ENCODE measurements around the gene MYCBP. TPM values are rescaled to one million over a fixed set of nuclear protein-coding genes. Genes with fewer than 3 reads are reported as not detected.
A peak's percentile ranks its signal among the peaks of the same experiment; 100 is the strongest.

The MYCBP gene
- total and polyA plus RNA-seq, 2 of the 13 experiments (the other 11 are each of a cell fraction or from before 2014, with no cell fraction given): 11.4 to 30.4 TPM

- TF ChIP-seq ZNF616 (CRISPR knock-in tag; IDR thresholded peaks at IDR 0.05; ENCODE audit: low read depth) (no peak), SMARCE1 (IDR thresholded peaks at IDR 0.05; ENCODE audit: borderline replicate concordance) (no peak)
Observed at GRCh38 chr1:38826262-38826661, 46.9 kb downstream of the MYCBP start (continued).

- WGBS (ENCODE audit: low lambda C conversion rate): 0% methylated on average over 1 of the region's 1 CpG
Observed at GRCh38 chr1:38820860-38821259, 52.3 kb downstream of the MYCBP start.

More at GRCh38 chr1:38820860-38821259, 52.3 kb downstream of the MYCBP start:
- intact Hi-C loops (cut with micrococcal nuclease; ENCODE audit: unreplicated experiment) (no loop called here), in situ Hi-C loops (cut with HindIII; ENCODE audit: extremely low pct_ligation_motif_present, low pct_unique_long_range_greater_than_20kb) (no loop called here)
- Histone ChIP-seq H3K4me1 (ENCODE audit: insufficient read depth, low read length) (peaks cover 24% of the 10 kb centered on the region), H4K20me1 (ENCODE audit: insufficient read depth, low read length) (no peaks in the 10 kb centered on the region), H3K79me2 (ENCODE audit: insufficient read depth, low read length) (no peaks in the 10 kb centered on the region), H3K27ac (ENCODE audit: extremely low read length, insufficient read depth, low read length) (no peak overlapping the region), H3K9ac (ENCODE audit: insufficient read depth, low read depth, low read length) (no peak overlapping the region), H3K36me3 (replicated peaks in 1 of 2; ENCODE audit: control insufficient read depth in 1 of 2, insufficient read depth in 2 of 2, low read length in 2 of 2) (no peaks in the 10 kb centered on the region), H3K27me3 (ENCODE audit: control insufficient read depth in 1 of 2, insufficient read depth in 2 of 2, low read length in 2 of 2) (peaks cover 5 to 63% of the 10 kb centered on the region in 2 experiments; a peak in 4 of 5 replicates), H3K9me3 (ENCODE audit: low read length) (no peaks in the 10 kb centered on the region), H2AFZ (ENCODE audit: low read length) (no peak overlapping the region), H3K4me2 (ENCODE audit: low read depth, low read length) (no peak overlapping the region), H3K4me3 (replicated peaks in 1 of 3; ENCODE audit: insufficient read depth in 1 of 3, low read depth in 2 of 3, low read length in 3 of 3) (no peak overlapping the region)
- ChIA-PET CTCF (ENCODE audit: low intra/inter-chr PET ratio, low total read pairs) (no interaction called here), POLR2A (no interaction called here)
- no TSS peak for BruUV-seq (replicated peaks)
- 0 out of 2 replicates have a peak, but pooled peaks have one; percentile 4 for TF ChIP-seq CREB1 (IDR thresholded peaks at IDR 0.05)
- TF ChIP-seq CREB1 (CRISPR knock-in tag; IDR thresholded peaks at IDR 0.05): no peak
- no peak for TF ChIP-seq ZBTB37 (CRISPR knock-in tag; IDR thresholded peaks at IDR 0.05)
- DNase-seq (ENCODE audit: low spot score) (no peak), FAIRE-seq (no peak), ATAC-seq (no peak)

Data from HepG2 (cell line).